Stimulated activated CD4-positive, alpha-beta T cell treated with anti-CD3 and anti-CD28 coated beads, Interleukin-4, amount 100 ng/mL, for 4 hours (primary cell): ENCODE data around the gene PRKAA1.
"Not testable (repeated sequence)": the region's sequence is repeated elsewhere in the genome, so short reads cannot be mapped to it uniquely, and the experiment has no call there.

Source experiments
- DNase-seq, 2 experiments: peaks; one replicate each; pipeline ENCODE4 v3.0.0-alpha.2; 2020

Gene PRKAA1

DNA sequence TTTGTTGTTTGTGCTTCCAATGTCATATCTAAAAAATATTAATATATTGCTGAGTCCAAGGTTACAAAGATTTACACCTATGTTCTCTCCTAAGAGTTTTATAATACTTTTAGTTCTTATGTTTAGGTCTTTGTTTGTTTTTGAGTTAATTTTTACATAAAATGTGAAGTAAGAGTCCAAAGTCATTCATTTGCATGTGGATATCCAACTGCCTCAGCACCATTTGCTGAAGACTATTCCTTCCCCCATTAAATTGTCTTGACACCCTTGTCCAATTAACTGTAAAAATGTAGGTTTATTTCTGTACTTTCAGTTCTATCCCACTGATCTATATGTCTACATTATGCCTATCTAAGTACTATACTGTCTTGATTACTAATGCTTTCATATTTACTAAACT lies 78.1 kb downstream of the PRKAA1 start:
- DNase-seq, result no peak

DNA sequence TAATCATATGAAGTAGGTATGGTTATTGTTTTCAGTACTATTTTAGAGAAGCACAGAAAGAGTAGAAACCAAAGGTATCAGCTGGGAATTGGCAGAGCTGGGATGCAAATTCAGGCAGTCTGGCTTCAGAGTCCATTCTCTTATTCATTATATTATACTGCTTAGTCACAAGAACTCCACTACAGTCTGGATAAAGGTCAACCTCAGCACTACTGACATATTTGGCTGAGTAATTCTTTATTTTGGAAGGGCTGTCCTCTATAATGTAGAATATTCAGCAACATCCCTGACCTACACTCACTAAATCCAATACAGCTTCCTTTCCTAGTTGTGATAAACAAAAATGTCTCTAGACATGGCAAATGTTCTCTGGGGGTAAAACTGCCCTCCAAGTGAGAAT lies 80.9 kb downstream of the PRKAA1 start:
- no peak for DNase-seq

DNA sequence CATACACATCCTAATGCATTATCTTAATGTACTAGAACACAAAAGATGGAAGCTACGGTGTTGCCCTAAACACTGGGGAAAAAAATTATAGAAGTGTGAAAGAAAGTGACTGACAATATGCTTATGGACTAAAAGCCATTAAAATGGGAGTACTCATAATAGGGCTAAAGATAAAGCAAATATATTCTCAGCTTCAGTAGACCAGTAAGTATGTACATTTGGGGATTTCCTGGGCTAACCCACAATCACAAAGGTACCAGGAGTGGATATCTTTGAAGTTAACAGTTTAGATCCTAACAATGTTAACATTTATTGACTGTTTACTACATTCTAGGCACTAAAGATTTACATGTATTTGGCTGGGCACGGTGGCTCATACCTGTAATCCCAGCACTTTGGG lies 81.6 kb downstream of the PRKAA1 start:
- no peak for DNase-seq

DNA sequence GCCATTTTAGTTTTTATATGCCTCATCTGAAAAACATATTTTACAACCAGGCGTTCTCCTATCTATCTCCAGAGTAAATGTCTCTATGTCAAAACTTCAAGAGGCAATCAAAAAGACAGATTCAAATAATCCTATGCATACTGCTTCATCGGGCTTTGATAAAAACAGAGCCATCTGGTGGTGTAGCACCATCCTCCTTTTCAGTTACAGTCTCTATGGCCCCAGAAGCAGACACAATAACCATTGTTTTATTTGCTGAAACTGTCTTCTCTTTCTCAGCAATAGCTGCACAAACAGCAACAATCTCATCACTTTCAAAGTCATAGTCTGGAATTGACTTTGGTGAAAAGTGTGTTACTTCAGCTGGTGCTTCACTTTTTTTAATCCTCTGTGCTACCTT lies 82.2 kb downstream of the PRKAA1 start:
- no peak for DNase-seq

DNA sequence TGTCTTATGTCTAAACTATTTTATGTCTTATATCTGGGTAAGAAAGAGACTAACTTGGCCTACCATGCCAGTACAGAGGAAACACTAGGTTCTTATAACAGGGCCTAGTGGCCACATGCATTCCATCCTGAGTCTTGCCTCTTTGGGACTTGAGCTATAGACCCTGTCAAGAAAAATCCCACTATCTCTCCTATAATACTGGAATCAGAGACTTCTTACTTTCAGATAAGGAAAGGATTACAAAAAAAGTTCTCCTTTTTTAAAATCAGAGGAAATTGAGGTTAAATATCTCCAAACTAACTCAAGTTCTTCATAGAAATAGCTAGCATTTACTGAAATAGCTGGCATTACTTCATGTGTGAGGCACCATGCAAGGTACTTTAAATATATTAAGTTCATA lies 84.2 kb downstream of the PRKAA1 start:
- DNase-seq, result no peak

DNA sequence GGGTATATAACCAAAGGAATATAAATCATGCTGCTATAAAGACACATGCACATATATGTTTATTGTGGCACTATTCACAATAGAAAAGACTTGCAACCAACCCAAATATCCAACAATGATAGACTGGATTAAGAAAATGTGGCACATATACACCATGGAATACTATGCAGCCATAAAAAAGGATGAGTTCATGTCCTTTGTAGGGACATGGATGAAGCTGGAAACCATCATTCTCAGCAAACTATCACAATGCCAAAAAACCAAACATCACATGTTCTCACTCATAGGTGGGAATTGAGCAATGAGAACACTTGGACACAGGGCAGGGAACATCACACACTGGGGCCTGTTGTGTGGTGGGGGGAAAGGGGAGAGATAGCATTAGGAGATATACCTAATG lies 87.6 kb downstream of the PRKAA1 start:
- DNase-seq, result not testable (repeated sequence)
